GM19043 (cell line): ENCODE results near the gene ARFIP2.

Source experiments
- ATAC-seq: cut with Tn5 transposase; IDR thresholded peaks from one replicate; pipeline ENCODE4 v1.9.1; 2021; ENCODE audit warnings: low read depth; ENCODE audit not compliant: unreplicated experiment

ARFIP2 gene

DNA sequence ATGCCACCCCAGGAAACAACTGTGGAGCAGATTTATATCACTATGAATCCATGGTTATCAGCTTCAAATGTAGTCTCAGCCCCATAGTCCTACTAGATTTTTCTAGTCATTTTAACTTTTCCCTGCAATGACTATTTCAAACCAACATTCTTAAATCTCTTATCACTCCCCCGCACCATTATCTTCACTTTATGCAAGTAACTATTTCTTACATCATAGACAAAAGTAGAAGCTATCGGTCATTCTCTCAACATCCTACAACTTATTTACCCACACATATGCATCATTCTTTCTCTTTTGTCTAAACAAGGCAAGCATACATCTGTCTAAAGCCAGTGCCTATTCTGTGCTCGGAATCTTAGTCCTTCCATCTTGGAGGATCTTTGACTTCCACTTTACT lies 4.5 kb upstream of the ARFIP2 start:
- ATAC-seq: no peak

GRCh38 chr11:6483015-6483414 lies 1.9 kb upstream of the ARFIP2 start:
- no peak for ATAC-seq

DNA sequence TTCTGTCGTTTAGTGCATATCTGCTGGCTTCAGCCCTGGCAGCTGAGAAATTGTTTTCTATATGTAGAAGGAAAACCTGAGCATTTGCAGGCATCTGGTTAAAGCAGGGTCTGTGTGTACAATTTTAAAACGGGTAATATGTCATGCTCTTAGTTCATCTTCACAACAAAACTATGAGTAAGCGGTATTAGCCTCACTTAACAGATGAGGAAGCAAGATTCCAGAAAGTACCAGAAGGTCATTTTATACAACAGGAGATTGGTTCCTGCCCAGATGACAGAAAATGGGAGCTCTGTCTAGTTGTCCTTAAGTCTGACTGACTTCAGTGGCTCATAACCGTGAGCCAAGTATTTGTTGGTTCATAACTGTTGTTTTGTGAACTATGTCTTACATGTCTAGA lies 1.3 kb upstream of the ARFIP2 start:
- no peak for ATAC-seq

DNA sequence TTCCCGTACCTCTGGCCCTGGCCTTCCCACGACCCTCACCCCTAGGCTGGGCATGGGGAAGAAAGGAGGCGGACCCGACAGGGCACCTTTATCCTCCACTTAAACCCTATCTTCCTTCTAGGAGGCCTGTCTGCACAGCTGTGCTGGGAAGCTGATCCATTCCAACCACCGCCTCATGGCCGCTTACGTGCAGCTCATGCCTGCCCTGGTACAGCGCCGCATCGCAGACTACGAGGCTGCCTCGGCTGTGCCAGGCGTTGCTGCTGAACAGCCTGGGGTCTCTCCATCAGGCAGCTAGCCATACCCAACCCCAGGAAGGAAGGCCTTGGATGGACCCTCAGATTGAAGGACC lies 769 bp upstream of the ARFIP2 start:
- ATAC-seq: no peak

GRCh38 chr11:6480299-6480914 lies 724 bp downstream of the ARFIP2 start:
- no peak for ATAC-seq

DNA sequence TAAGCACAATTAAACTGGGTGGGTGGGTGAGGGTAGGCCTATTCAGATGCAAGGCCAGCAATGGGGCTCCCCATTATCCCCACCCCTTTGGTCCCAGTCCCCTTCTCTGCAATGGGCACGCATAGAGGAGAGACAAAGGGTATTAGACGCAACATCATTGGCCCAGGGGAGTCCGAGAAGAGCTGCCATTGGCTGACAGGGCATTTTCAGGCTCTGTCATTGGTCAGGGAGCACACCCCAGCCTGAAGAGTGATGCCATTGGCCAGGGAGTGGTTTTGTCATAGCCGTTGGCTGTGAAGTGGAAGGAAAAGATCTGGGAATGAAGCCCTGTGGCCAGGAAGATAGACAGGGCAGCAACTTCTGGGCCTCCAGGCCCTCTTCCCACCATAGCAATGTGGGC lies 4.6 kb downstream of the ARFIP2 start:
- ATAC-seq: no peak

DNA sequence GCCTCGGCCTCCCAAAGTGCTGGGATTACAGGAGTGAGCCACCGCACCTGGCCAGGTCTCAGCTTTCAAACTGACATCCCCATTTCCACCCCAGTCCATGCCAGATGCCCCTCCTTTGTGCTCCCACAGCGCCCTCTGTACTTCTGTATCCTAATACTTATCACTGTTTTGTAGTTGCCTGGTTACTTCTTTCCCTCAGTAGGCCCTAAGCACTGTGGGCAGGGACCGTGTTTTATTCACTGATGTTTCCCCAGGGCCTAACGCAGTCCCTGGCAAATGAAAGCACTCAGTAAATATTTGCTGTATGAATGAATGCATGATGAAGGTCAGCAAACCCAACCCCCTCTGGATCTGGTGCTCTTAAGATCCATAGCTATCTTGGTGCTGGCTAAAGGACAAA lies 5.2 kb downstream of the ARFIP2 start:
- no peak for ATAC-seq

DNA sequence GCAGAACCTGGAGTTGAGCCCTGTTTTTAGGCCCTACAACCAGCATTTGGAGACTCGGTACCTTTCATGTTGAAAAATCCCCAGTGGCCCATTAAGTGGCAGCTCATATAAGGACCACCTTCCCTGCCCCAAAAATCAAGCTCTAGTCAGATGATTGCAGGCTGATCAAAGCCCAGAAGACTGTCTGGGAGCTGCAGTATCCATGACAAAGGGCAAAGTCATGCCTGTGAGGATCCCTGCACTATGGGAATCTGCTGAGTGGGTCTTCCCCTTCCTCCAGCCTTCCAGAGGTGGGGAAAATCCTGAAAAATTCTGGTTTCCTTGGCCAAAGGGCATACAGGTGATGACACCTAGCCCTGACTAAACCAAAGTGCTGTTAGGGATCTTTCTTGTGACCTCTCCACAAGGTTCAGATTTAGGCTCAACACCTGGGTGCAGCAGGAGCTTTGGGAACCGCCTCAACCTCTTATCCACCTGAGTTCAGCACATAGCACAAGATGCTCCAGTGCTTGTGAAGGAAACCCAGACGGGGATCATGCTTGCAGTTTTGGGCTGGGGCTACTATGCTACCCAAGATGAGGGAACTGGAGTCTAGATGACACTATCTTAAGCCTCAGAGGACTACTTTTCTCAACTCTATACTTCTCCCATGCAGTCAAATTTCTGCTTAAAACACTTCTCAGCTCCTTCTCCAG lies 6.2 kb downstream of the ARFIP2 start:
- ATAC-seq: no peak

DNA sequence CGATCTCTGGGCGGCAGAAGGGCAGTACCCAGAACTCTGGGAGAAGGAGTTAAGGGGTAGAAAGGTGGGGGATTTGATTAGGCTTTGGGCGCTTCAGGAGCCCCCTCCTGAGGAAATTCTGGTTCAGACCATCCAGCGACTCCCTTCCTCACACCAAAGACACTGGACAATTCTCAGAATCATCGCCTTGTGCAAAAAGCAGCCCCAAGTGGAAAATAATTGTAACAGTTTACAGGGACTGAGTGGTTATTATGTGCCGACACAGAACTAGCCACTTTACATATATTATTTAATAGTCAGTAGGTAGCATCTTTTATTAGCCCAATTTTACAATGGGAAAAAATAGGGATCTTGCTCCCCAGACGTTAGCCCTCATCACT lies 6.7 kb downstream of the ARFIP2 start:
- no peak for ATAC-seq

DNA sequence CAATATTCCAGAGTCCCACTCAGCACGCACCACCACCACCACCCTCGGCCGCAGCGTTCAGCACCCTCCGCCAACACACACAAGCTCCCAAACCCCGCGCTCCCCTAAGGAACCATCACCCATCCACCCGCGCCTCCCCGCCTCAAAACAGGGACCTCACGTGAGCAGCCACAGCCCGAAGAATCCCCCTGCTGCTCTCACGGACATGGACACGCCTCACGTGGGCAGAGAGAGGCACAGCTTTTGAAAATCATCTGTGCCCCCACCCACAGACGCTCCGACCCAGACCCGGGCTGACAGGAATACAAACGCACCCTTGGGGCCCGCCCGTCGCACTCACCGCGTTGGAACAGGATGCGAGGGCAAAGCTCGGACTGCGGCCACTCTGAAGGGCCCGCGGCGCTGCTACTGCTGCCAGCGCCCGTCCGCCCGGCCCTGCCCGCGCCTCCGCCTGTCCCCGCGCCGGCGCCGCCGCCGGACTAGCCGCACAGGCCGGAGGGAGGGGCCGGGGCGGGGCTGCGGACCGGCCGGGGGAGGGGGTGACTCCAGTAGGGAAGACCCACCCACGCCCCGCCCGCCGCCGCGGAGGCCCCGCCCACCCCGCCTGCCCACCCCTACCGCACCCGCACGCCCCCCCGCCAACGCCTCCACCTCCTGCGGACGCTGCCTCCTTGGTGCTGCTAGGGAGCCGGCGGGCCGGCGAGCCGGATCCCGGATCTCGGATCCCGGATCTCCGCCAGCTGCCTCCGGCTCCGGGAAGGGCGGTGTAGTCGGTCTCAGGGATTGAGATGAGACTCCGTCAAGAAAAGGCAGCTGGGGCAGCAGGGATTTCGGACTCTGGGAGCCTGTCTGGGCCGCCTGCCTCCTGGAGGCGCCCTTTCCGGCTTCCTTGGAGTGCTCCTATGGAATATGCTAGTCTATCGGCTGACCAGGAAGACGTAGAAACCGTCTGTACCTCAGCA lies 7.4 kb downstream of the ARFIP2 start, which contains the start of gene TRIM3:
Gene TRIM3 (minus strand): TSS at position 491 of the 962 bp plus-strand sequence. CDS start 8,246 bp downstream, outside the sequence.
- ATAC-seq: peak; percentile 50

- ATAC-seq: no peak
These were observed 8.2 kb downstream of the ARFIP2 start for GRCh38 chr11:6472934-6473333.

- no peak for ATAC-seq
These were observed 11.5 kb downstream of the ARFIP2 start for GRCh38 chr11:6469599-6469998.

DNA sequence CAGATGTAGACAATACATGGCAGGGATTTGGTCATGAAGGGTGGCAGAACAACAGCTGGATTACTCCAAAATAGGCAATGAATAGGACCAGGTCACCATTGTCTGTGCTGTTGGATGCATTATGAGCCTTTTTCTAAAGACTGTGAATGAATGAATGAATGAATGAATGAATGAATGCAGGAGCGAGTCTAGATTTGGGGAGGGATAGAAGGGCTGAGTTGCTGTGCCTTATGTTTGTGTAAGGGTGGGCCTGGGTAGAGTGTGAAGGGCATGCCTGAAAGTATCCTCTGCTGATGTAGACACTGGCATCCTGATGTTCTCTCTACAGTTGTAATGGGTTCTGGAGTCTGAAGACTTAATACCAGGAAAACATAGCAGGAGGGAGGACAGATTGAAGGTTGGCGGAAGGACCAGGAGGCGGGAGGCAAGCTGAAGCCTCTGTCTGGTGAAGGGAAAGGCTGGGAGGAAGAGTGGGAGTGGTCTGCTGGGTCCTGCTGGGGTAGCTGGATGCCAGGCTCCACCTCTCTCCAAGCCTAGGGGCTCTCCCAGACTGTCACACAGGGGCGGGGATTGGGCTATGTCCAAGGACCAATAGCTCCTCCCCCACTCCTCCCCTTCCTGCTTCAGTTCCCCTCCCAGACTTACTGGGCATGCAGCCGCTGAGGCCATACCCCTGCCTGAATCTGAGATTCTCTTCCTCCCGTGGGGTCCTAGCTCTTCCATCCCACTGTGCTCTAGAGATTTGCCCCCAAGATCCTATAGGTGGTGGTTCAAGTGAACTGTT lies 12.2 kb downstream of the ARFIP2 start:
- ATAC-seq: peak; percentile 70

DNA sequence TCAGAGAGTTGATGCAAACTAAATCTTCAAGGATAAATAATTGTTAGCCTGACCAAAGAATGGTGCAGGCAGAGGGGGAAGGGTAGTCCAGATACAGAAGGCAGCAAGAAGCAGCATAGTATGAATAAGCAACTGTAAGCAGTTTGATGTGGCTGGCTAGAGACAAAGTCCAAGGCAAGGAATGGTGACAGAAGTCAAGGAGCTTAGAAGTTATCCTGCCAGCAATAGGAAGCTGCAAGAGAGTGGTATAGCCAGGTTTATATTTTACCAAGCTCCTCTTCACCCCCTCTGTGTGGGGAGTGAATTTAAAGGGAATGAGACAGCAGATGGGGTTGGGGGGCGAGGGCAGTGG lies 22.1 kb downstream of the ARFIP2 start:
- ATAC-seq: no peak

- ATAC-seq: no peak
These were observed 22.6 kb downstream of the ARFIP2 start for GRCh38 chr11:6458352-6459098.

DNA sequence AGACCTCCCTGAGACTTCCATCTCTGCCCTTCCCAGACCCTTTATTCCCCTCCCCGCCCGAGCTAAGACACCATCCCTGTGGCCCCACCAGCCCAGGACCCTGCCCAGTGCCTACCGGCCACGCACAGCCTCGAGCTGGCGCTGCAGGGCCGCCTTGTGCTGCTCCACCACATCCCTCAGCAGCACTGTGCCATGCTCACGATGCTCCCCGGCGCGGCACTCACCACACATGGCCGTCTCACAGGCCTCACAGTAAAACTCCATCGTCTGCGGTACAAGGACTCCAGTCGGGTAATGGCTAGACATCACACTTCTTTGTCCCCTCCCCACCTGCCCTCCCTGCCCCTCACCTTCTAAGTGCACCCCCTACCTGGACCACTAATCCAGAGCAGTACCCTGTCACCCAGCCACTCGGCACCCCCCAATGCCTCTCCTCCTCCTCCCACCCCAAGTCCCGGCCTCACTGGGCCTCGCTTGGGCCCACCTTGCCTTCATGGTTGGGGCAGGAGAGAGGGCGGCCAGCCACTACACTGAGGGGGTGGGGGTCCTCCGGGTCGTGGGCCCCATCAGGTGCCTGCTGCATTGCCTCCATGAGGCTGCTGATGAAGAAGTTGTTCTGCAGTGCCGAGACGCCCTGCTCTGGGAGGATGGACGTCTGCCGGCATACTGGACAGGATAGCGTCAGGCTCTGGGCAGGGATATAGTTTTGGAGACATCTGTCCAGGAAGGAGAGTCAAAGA lies 23.4 kb downstream of the ARFIP2 start:
- ATAC-seq: no peak

DNA sequence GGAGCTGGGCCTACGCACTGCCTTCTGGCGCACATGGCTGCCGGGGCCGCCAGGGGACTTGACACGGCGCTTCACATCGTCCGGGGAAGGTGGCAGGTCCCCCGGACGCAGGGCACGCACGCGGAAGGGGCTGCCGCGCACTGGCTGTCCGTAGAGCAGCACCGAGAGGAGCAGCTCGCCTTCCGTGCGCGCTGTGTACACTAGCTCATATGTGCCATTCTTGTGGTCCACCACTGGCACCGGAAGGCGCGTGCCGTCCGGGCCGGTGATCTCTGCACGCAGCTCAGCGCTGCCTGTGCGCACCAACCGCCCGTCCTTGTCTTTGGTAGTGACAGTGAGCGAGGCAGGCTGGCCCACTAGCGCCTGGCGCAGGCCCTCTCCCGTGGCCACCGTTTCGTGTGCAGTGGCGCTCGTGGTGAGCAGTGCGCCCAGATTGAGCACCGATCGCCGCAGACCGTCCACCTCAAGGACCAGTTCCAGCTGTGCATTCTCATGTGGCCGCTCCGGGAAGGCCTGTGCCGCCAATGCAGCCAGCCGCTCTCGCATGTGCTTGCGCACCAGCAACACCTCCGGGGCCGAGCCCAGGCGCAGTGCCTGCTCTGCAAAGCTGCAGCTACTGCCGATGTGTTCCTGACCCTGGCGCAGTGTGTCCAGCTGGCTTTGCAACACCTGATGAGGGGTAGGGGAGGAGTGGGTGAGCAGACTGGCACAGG lies 24.6 kb downstream of the ARFIP2 start:
- ATAC-seq: no peak

- ATAC-seq: no peak
These were observed 26.1 kb downstream of the ARFIP2 start for GRCh38 chr11:6455070-6455469.

- ATAC-seq: no peak
These were observed 28.0 kb downstream of the ARFIP2 start for GRCh38 chr11:6453152-6453551.
